Measurements from ENCODE around the gene HAL. TPM values are rescaled to one million over a fixed set of nuclear protein-coding genes. Genes with fewer than 3 reads are reported as not detected.

Gene HAL
- total and polyA plus RNA-seq, 2 of the 13 experiments (the other 11 are each of a cell fraction or from before 2014, with no cell fraction given): 0.89 to 37.8 TPM

- FAIRE-seq: no peak
- POLR2A ChIA-PET: no interaction called here
- no peak overlapping the region for H2AFZ ChIP-seq (ENCODE audit: low read length)
- no TSS peak for BruUV-seq (replicated peaks)
- no peak overlapping the region for H3K27ac ChIP-seq (ENCODE audit: extremely low read length, insufficient read depth, low read length)
- ATAC-seq: no peak
- no peaks in the 10 kb centered on the region for H3K9me3 ChIP-seq (ENCODE audit: low read length)
- in situ Hi-C loops (cut with HindIII; ENCODE audit: extremely low pct_ligation_motif_present, low pct_unique_long_range_greater_than_20kb) (no loop called here), intact Hi-C loops (cut with micrococcal nuclease; ENCODE audit: unreplicated experiment) (no loop called here)
- H3K9ac ChIP-seq (ENCODE audit: insufficient read depth, low read depth, low read length): no peak overlapping the region
- no peak overlapping the region for H3K4me3 ChIP-seq (replicated peaks in 1 of 3; ENCODE audit: insufficient read depth in 1 of 3, low read depth in 2 of 3, low read length in 3 of 3)
- no peak for DNase-seq (ENCODE audit: low spot score)
- H3K4me2 ChIP-seq (ENCODE audit: low read depth, low read length): no peak overlapping the region
- no peaks in the 10 kb centered on the region for H3K79me2 ChIP-seq (ENCODE audit: insufficient read depth, low read length)
- H3K27me3 ChIP-seq (ENCODE audit: control insufficient read depth in 1 of 2, insufficient read depth in 2 of 2, low read length in 2 of 2): peaks cover 0 to 15% of the 10 kb centered on the region in 2 experiments; a peak in 2 of 5 replicates
- WGBS (ENCODE audit: low lambda C conversion rate): 13% methylated on average over 3 of the region's 3 CpGs
- H3K36me3 ChIP-seq (replicated peaks in 1 of 2; ENCODE audit: control insufficient read depth in 1 of 2, insufficient read depth in 2 of 2, low read length in 2 of 2): no peaks in the 10 kb centered on the region
- peaks cover 34% of the 10 kb centered on the region for H3K4me1 ChIP-seq (ENCODE audit: insufficient read depth, low read length)
- CTCF ChIA-PET (ENCODE audit: low intra/inter-chr PET ratio, low total read pairs): no interaction called here
- H4K20me1 ChIP-seq (ENCODE audit: insufficient read depth, low read length): no peaks in the 10 kb centered on the region
- TF ChIP-seq ZNF644 (CRISPR knock-in tag; IDR thresholded peaks at IDR 0.05; ENCODE audit: low read depth) (0 out of 2 replicates have a peak, but pooled peaks have one; percentile 19), MNT (IDR thresholded peaks at IDR 0.05) (no peak), GABPA (IDR thresholded peaks at IDR 0.05; ENCODE audit: low read depth, low read length) (no peak), GABPA (CRISPR knock-in tag; IDR thresholded peaks at IDR 0.05; ENCODE audit: low read depth) (0 out of 2 replicates have a peak, but pooled peaks have one; percentile 20)
Observed at GRCh38 chr12:96040305-96041133, 44.4 kb upstream of the HAL start.

- WGBS (ENCODE audit: low lambda C conversion rate): 26% methylated on average over 3 of the region's 3 CpGs
- TF ChIP-seq MED8 (CRISPR knock-in tag; IDR thresholded peaks at IDR 0.05; ENCODE audit: insufficient replicate concordance): no peak
- Histone ChIP-seq H3K79me2 (ENCODE audit: insufficient read depth, low read length) (no peaks in the 10 kb centered on the region), H3K4me1 (ENCODE audit: insufficient read depth, low read length) (peaks cover 34% of the 10 kb centered on the region), H3K9me3 (ENCODE audit: low read length) (no peaks in the 10 kb centered on the region), H3K4me3 (replicated peaks in 1 of 3; ENCODE audit: insufficient read depth in 1 of 3, low read depth in 2 of 3, low read length in 3 of 3) (no peak overlapping the region), H2AFZ (ENCODE audit: low read length) (no peak overlapping the region), H3K27me3 (ENCODE audit: control insufficient read depth in 1 of 2, insufficient read depth in 2 of 2, low read length in 2 of 2) (peaks cover 0 to 15% of the 10 kb centered on the region in 2 experiments; a peak in 2 of 5 replicates), H4K20me1 (ENCODE audit: insufficient read depth, low read length) (no peaks in the 10 kb centered on the region), H3K9ac (ENCODE audit: insufficient read depth, low read depth, low read length) (no peak overlapping the region), H3K36me3 (replicated peaks in 1 of 2; ENCODE audit: control insufficient read depth in 1 of 2, insufficient read depth in 2 of 2, low read length in 2 of 2) (no peaks in the 10 kb centered on the region), H3K27ac (ENCODE audit: extremely low read length, insufficient read depth, low read length) (no peak overlapping the region), H3K4me2 (ENCODE audit: low read depth, low read length) (no peak overlapping the region)
- CTCF ChIA-PET (ENCODE audit: low intra/inter-chr PET ratio, low total read pairs): no interaction called here
- no peak for ATAC-seq
- FAIRE-seq: no peak
- POLR2A ChIA-PET: no interaction called here
- in situ Hi-C loops (cut with HindIII; ENCODE audit: extremely low pct_ligation_motif_present, low pct_unique_long_range_greater_than_20kb): no loop called here
- intact Hi-C loops (cut with micrococcal nuclease; ENCODE audit: unreplicated experiment): no loop called here
- DNase-seq (ENCODE audit: low spot score): no peak
- no TSS peak for BruUV-seq (replicated peaks)
Observed at GRCh38 chr12:96039516-96039915, 43.4 kb upstream of the HAL start.
